GM18526 (cell line): ENCODE results near the gene GLO1.
A peak's percentile ranks its signal among the peaks of the same experiment; 100 is the strongest.

Source experiments
- POLR2A ChIP-seq: IDR thresholded peaks from 3 replicates; pipeline ENCODE4 v1.6.1; 2011; ENCODE audit not compliant: insufficient read length; ENCODE audit errors: extremely low read depth

GLO1 gene

DNA sequence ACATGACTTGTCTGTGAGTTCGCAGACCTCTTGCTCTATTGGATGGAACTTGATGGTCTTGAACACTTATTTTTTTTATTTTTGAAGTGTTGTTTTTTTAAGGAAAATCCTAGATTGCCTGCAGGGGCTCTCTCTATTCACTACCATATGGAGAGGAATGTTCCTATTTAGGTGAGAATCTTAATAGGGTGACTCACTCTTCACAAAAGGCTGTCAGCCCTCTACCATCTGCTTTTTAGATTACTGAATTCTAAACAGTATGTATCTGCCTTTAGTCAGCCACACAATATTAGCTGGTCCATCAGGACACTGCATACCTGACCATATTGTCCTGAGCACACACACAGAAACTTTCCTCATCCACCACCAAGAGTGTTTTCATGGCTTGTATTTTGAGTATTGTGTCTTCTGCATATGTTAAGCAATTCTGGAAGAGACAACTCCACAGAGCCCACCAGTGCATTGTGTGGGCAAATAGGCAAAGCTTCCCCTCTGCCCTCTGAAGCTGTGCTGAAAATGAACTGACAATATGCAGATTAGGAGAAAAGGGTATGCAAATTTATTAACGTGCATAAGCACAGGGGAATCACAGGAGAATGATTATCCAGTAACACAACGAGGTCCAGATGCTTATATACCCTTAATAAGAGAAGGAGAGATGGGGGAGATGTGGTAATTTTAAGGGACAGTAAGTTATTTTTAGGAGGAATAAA lies 56.6 kb downstream of the GLO1 start:
- TF ChIP-seq POLR2A = no peak

DNA sequence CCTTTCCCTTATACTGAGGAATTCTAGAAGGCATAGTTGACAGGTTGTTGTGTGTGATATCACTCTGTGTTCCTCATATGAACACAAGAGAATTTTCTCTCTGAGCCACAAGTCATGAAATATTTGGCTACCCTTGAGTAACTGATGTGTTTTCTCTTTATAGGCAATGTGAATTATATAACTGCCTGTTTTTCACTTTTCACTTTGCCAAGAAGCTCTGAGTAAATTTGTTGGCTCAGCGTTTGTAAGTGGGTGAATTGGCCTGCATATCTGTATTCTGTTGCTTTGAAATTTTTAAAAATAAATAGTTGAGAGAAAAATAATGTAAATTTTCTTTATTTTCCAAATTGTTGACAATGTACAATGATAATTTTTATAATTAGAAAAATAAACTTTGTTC lies 58.0 kb downstream of the GLO1 start:
- TF ChIP-seq POLR2A = no peak

DNA sequence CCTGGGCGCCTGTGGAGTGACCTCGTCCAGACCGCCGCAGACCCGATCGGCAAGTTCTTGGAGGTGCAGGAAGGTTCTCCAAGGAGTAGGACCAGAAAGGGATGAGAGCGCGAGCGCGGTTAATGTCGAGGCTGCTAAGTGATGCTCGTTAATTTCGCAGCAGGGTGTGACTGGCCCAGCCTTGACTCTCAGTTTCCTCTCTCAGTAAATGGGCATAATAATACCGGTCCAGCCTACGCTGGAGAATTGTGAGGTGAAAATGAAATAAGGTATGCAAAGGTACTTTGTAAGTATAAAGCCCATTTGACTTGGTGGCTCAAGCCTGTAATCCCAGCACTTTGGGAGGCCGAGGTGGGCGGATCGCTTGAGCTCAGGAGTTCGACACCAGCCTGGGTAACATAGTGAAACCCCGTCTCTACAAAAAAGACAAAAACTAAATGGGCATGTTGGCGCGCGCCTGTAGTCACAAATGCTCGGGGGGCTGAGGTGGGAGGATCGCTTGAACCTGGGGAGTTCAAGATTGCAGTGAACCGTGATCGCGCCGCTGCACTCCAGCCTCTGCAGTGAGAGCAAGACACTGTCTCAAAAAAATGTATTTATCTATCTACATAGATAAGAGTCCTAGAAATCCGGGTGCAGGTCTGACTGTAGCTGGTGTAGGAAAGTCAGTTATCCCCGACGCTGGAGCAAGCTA lies 62.6 kb downstream of the GLO1 start:
- no peak for TF ChIP-seq POLR2A

DNA sequence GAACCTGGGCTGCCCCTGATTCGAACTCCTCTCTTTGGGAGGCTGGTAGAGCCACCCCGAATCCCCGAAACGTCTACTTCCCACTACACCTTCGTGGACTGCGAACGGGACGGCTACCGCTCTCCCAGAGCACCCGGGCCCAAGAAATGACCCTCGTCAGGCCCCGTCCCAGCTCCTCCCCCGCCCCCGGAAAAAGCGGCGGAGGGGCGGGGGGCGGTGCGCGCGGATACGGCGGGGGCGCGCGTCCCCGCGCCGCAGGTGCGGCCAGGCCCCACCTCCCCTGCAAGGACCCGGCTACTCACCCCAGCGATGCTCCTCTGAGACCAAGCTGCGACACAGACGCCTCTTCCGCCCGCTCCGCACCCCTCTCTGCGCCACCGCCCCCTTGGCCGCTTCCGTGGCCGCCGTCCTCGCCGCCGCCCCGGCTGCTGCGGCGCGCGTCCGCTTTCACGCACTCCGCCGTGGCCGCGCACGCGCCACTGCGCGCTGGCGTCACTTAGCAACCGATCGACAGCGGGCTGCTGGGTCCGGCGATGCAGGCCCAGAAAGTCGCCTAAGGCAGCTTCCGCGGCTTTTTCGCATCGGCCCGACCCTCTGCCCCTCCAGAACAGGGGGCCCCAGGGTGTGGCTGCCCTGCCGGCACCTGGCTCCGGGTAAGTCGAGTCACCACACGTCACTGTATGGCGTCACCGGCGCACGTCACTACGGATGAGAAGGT lies 63.3 kb downstream of the GLO1 start, which contains the start of gene BTBD9:
Gene BTBD9 (minus strand): TSS at position 432 of the 718 bp plus-strand sequence.
- TF ChIP-seq POLR2A = peak; percentile 51

DNA sequence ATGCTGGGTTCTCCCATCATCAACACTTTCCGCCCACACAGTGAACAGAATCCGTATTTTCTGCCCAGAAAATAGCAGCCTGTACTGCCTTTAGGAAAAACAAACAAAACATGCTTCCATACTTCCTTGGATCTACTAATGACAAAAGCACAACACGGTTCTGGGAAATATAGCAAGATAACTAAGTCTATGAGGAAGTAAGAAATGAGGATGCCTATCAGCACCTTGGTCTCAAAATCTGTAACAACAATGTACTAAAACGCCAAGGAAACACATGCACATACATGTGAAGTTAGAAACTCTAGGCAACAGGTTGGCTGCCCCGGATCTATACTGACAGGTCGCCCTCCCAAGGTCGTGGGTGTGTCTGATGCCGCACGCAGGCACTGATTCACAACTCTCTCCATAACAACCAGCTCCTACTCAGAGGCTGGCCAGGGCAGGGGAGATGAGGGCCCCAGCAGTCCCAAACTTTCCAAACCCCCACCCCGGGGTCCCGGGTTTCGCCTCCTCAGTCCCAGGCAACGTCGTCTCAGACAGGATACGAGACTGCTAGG lies 63.9 kb downstream of the GLO1 start:
- TF ChIP-seq POLR2A = no peak

DNA sequence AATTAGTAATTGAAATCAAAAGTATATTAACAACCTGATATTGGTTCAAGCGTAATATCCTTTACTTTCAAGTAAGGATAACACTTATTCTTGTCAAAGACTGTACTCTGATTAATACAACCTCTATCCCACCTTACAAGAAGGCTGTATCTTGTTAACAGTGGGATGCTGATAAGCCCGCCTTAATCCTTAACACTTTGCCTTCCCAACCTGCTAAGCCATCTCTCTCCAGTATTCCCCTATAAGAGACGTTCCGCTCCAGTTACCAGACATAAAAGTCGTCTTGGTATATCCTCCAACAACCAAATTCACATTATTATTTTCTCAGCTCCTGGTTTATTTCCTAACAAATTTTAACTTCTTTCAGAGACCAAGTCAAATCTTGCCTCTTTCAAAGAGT lies 65.2 kb downstream of the GLO1 start:
- no peak for TF ChIP-seq POLR2A

DNA sequence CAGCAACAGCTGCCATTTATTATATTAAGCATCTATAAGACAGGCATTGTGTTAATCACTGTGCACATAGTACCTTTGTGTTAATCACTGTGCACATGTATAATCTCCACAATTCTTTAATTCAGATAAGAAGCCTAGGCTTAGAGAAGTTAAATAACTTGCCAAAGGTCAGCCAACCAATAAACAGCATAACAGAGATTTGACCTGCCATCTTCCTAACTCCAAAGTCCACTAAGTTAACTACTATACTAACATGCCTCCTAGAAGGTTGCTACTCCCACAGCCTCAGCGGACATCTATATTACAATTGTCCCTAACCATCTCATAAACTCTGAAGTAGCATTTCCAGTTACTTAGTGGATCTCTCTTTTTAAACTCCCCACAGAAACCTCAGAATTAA lies 66.9 kb downstream of the GLO1 start:
- no peak for TF ChIP-seq POLR2A

DNA sequence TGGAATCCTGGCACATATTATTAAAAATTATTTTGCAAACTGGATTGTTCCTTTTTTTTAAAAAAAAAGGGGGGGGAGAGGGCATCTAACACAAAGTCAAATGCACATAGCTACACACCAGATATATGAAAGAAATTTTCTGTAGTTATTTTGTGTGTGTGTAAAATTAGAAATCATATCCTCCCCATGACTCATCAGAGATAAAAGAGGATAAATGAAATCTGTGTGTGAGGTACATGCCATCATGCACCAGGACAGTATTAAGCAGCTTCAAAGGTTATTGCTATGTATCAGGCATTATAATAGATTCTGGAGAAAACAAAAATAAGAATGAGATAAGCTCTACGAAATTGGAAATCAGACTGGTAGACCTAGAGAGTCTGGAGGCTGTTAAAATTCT lies 68.4 kb downstream of the GLO1 start:
- no peak for TF ChIP-seq POLR2A

DNA sequence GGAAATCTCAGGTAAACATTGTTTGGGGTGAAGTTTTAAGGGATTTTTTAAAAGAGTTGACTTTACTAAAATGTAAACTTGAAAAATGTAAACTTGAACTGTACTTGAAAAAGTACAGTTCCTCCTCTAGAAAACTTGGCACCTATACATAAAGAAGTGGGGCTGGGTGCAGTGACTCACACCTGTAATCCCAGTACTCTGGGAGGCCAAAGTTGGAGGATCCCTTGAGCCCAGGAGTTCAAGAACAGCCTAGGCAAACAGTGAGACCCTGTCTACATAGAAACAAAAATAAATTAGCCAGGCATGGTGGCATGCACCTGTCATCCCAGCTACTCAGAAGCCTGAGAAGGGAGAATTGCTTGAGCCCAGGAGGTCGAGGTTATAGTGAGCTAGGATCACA lies 70.5 kb downstream of the GLO1 start:
- no peak for TF ChIP-seq POLR2A

DNA sequence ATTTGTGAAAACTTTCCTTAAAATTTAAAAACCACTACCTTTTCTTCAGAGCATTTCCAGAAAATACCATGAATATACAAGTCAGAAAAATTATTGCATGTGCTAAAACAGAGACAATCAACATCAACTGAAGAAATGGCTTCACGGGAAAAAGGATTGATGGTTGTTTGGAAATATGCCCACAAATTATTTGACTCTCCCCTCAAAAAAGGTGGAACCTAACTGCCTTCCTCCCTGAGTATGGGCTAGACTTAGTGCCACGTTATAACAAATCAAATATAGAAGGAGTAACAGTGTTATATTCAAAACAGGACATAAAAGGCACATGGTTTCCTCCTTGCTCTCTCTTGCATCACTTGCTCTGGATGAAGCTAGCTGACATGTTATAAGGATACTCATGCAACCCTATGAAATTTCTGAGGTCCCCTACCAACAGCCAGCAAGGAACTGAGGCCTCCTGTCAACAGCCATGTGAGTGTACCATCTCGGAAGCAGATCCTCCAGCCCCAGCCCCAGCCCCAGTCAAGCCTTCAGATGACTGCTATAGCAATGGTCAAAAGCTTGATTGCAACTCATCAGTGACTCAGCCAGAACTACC lies 71.7 kb downstream of the GLO1 start:
- no peak for TF ChIP-seq POLR2A
